Measurements from ENCODE around the gene GET3.
A peak's percentile ranks its signal among the peaks of the same experiment; 100 is the strongest.
"Not testable (repeated sequence)": the region's sequence is repeated elsewhere in the genome, so short reads cannot be mapped to it uniquely, and the experiment has no call there.

Gene GET3

DNA sequence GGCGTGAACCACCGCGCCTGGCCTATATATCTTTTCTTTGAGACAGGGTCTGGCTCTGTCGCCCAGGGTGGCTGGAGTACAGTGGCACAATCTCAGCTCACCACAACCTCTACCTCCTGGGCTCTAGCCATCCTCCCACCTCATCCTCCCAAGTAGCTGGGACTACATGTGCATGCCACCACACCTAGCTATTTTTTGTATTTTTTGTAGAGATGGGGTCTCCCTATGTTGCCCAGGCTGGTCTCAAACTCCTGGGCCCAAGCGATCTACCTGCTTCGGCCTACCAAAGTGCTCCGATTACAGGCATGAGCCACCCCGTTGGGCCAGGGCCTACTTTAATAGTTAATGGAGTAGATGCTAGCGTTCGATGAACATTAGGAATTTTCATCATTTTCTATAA is 17.0 kb upstream of the GET3 start:
- no peak for DNase-seq

DNA sequence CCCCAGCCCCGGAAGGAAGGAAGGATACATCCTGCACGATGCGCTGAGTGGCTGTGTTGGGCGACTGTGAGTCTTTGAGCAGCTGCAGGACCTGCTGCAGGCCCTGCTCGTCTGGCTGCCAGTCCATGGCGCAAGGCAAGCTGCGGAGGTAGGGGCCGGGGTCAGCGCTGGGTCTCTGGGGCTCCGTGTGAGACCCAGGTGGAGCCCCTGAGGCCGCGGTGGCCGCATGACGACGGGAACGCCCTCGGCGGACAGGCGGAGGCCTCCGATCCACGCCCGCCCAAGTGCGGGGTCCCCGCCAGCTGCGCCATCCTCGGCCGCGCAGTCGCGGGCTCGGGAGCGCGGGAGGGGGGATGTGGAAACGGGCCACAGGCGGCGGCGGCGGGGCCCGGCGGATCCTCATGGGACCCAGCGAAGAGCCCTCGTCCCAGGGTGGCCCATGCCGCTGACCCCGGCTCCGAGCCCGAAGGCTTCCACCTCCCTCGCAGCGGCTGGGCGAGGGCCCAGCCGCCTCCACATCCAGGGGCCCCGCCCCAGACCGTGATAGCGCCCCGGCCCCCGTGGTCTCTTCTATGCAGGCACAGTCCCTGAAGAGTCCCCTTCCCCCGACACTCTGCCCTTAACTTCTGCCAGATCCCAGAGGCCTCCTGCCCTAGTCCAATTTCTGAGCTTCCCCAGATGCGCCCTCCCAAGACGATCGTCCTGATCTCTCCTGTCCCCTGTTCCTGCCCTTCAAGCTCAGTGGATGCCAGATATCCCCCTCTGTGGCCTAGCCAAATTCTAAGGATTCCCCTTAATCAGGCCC is 16.2 kb upstream of the GET3 start:
- DNase-seq = peak; percentile 9 to 30

DNA sequence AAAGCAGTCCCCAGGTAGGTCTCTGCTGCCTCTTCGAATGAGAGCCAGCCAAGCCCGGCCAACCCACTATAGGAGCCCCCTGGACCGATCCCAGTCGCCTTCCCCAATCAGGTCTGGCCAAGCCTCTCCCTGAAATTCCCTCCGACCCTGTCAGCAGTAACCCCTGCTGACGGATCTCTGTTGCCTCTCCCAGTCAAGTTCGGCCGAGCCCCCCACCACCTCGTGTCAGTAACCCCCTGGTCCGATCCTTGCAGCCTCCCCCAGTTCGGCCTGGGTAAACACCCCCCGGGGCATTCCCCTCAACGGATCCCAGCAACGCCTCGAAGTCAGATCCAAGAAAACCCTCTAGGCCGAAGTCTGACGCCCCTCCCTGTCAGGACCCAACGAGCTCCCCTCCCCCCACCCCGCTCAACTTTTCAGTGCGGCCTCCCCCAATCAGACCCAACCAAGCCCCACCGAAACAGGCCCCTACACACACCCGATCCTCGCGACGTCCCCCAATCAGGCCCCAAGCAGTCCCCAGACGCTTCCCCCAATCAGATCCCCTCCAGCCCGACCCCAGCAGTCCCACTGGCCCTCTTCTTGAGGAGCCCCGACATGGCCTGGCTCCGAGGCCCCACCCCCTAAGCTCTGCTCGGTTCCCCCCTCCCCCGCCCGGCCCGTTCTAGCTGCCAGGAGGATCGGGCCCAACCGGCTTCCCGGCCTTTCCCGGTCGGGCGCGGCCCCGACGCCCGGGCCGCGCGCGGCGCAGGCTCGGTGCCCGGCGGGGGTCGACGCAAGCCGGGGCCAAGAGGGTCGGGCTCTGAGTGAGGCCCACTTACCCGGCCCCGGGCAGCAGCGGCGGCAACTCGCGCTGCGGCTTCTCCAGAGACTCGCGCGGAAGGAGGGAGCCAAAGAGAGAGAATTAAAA is 15.4 kb upstream of the GET3 start:
- DNase-seq = peak; percentile 40 to 42

DNA sequence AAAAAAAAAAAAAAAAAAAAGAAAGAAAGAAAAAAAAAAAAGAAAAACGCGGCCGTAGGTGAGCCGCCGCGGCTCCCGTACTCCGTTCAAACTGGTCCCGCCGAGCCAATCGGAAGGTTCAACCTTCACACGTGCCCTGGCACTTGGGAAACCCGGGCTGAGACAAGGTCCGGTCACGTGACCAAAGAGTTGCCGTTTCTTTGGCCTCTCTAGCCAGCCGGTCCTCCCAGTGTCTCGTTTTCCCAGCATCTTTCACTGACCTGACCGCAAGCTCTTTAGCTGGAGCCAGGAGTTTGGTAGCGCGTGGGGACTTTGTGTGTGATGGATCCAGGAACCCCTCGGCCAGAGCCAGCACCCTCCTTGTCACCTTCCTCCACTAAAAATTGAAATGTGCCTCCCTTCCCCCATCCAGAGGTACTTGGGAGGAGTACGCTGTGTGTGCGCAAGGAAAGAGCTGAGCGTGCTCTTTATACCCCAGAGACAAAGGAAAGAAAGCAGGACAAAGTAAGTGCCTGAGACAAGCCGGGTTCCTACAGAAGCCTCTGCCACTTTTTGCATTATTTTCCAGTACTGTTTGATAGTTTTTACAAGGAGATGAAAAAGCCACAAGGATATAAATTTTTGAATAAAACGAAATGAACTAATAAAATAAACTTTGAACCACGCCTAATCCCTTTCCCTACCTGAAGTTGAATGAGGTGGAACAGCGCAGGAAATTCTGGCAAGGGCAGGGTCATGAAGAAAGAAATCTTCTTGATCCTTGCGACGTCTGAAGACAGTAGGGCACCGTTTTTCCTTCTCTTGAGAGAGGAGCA is 14.5 kb upstream of the GET3 start:
- peak; percentile 97 to 99 for DNase-seq

DNA sequence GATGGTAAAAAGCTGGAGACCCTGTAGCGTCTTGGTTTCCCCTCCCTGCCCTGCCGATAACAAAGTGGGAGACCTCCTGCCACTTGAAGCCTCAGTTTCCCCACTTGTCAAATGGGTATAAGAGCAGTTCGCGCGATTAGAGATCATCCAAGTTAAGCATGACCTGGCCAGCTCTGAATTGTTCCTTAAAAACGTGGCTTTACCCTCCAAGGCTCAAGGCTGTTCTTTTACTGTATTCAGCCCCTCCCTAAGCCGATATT is 14.0 kb upstream of the GET3 start:
- DNase-seq = peak; percentile 20 to 36

DNA sequence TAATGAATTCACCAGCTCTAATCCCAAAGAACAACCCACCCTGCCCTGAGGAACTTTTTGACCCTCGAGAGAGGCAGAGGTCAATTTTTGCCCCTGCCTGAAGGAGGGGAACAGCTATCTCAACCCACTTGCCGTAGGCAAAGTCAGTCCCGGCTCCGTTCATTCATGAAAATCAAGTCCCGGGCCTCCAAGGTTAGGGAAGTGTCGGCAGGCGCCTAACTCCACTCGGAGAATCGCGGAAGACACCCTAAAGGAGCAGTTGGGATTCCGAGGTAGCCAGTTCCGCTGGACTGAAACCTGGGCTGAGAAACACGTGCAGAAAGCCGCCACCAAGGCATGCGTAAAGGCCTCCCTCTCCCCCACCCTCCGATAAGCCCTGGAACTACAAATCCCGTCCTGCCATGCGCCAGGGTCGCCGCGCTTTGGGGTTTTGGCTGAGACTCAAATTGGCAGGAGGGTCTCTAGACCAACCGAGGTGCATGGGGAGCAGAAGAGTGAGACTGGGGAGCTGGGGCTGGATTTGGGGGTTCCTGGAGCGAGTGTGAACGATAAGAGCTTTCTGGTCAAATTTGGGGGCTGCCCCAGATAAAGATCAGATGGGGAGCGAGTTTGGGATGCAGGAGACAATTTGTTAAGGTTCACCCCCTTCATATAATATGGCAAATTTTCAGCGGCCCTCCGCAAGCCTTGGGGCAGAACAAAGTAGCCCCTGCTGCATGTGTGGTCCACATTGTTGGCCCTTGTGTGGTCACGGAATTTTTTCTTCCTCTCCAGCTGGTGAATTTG is 13.5 kb upstream of the GET3 start, which contains the start of gene TNPO2:
Gene TNPO2, minus strand, starts transcription at position 292 of the 786 bp plus-strand sequence. CDS start 2,955 bp downstream, outside the sequence.
- peak; percentile 87 to 88 for DNase-seq

DNA sequence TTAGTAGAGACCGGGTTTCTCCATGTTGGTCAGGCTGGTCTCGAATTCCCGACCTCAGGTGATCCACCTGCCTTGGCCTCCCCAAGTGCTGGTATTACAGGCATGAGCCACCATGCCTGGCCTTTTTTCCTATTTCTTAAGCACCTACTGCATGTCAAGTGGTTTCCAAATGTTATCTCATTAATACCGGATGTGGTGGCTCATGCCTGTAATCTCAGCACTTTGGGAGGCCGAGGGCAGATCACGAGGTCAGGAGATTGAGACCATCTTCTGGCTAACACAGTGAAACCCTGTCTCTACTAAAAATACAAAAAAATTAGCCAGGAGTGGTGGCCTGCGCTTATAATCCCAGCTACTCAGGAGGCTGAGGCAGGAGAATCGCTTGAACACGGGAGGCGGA is 11.7 kb upstream of the GET3 start:
- DNase-seq = not testable (repeated sequence)

DNA sequence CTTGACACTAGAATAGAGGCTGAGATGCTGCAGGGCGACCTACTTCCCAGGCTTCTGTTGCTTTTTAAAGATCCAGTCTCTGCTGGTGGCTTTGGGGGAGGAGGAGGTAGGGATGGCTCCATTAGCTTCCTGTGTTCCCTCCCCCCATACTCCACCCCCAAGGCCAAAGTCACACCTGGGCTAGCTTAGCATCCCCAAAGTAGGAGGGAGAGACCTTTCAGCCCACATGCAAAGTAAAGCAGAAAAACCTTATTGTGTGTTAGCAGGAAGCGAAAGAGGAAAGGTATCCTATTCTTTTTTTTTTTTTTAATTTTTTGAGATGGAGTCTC is 10.3 kb upstream of the GET3 start:
- no peak for DNase-seq

DNA sequence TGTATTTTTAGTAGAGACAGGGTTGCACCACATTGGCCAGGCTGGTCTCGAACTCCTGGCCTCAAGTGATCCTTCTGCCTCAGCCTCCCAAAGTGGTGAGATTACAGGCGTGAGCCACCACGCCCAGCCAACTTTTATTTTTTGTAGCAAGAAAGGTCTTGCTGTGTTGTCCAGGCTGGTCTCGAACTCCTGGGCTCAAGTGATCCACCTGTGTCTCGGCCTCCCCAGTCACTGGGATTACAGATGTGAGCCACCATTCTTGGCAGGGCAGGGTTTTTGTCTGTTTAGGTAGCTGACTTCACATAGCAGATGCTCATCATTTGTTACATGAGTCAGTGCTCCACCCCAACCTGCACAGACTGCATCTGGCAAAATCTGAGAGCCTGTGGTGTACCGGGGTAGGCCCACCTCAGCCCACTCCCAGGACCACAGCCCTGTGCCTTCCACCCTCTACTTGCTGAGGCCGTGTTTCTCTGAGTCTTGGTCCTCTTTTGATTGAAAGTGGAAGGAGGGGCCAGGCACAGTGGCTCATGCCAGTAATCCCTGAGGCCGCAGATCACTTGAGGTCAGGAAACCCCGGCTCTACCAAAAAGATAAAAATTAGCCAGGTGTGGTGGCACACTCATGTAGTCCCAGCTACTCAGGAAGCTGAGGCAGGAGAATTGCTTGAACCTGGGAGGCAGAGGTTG is 9.4 kb upstream of the GET3 start:
- DNase-seq = no peak

DNA sequence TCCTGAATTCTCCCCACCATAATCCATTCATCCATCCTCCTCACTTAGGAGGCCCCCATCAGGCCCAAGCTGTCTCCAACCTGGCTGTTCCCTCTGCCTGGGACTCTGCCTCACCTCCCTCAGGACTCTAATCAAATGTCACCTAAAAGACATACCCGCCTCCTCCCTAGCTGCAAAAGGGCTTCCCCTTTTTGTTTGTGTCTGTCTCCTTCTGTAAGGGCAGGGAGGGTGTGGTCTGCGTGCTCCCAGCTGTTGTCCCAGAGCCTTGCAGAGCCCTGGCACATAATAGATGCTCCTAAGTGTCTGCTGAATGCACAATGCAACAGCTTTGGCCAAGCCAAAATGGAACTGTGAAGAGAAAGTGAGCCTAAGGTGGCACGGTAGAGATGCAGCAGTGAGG is 7.2 kb upstream of the GET3 start:
- DNase-seq = peak; percentile 44 to 49

DNA sequence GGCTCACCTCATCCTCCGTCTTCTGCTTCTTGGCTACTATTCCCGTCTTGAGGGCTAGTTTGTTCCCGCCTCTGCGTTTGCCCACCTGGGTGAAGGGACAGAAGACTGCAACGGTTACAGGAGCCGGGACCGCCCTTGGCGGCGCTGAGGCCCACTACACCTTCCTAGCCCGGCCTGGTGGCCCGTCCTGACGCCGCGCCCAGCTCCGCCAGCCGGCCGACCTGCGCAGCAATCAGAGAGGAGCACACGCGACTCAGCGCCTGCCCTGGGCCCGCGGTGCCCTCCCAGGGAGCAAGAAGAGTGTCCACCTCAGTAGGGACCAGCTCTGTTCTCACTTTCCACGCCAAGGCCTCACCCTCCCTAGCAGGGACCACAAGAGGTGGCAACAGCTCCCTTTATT is 6.0 kb upstream of the GET3 start:
- DNase-seq = no peak

DNA sequence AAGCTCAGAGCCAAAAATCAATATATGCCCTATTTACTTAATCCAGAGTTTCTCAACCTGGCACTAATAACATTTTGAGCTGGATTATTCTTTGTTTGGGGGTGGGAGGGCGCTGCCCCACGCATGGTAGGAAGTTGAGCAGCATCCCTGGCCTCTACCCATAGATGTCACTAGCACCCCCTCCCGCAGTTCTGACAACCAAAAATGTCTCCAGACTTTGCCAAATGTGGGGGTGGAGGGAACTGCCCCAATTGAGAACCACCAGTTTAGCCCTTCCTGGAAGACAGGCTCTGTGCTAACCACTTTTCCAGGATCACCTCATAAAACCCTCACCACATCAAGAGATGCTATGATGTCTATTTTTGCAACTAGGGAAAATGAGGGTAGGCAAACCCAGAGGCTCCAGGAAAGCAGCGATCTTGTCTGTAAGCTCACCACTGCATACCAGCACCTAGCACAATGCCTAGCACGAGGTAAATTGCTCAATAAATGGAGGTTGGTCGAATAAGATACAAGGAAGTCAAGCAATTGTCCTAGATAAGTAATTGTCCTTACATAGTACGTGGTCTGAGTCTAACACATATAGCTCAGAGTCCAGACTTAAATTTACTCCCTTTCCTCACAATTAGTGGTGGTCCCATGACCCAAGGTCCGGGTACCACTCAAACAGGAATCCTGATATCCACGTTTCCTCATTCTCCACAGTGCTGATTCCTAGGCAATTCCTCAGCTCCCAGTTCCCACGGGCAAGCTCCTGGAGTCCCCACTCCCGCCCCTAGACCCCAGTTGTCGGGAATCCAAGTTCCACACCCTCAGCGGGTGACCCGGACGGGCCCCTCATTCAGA is 3.7 kb upstream of the GET3 start:
- DNase-seq = peak; percentile 73 to 82

DNA sequence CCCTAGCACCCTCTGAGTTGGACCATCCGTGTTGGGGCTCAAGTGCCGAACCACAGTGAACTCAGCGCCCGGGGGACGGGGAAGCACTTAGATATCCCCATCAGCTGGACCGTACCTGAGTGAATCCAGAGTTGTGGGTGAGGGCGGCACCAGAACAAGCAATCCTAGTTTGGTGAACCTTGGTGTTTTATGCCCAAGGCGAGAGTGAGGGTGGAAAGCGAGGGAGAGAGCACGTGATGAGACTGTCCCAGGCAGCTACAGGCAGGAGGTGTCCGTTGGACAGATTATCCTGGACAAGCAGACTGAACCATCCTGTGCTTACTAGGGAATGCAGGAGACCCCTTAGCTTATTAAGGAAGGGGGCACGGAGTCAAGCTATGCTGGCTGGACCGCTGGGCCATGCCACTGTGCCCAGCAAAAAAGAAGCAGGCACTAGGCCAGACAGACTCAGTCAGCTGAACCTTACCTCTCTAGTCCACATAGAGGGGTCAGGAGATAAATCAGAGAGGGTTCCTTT is 596 bp downstream of the GET3 start:
- no peak for DNase-seq

DNA sequence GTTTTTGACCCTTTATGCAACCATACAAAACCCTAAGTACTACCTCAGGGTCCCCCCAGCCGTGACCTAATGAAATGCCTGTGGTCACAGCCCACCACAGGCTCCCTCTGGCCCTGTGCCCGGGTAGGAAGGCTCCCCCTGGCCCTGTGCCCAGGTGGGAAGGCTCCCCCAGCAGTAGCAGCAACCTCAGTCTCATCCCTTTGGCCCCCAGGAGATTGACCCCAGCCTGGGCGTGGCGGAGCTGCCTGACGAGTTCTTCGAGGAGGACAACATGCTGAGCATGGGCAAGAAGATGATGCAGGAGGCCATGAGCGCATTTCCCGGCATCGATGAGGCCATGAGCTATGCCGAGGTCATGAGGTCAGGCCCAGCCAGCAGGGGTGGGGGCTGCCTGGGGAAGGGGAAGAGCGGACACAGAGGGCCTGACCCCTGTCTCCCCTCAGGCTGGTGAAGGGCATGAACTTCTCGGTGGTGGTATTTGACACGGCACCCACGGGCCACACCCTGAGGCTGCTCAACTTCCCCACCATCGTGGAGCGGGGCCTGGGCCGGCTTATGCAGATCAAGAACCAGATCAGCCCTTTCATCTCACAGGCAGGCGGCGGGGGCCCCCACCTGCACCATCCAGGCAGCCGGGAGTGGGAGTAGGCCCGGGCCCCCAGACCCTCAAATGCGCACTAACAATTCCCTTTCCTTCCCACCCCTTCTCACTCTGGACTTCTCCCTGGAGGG is 8.0 kb downstream of the GET3 start:
- no peak for DNase-seq

DNA sequence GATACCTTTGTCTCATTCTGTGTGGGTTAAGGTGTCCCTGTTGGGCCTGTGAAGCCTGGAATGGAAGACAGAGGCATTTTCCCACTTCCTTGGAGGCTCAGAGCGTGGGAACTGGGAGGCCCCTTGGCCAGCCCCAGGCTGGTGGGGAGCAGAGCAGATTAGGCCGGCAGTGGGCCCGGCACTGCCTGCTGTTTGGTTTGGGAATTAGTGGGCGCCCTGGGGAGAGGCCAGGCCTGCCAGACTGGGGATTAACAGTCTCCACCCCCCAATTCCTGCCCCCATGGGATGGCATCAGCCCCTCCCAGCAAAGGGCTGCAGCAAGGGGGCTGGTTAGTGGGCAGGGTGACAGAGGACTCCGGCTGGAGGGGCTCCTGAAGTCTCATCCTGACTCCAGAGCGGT is 11.2 kb downstream of the GET3 start:
- no peak for DNase-seq

DNA sequence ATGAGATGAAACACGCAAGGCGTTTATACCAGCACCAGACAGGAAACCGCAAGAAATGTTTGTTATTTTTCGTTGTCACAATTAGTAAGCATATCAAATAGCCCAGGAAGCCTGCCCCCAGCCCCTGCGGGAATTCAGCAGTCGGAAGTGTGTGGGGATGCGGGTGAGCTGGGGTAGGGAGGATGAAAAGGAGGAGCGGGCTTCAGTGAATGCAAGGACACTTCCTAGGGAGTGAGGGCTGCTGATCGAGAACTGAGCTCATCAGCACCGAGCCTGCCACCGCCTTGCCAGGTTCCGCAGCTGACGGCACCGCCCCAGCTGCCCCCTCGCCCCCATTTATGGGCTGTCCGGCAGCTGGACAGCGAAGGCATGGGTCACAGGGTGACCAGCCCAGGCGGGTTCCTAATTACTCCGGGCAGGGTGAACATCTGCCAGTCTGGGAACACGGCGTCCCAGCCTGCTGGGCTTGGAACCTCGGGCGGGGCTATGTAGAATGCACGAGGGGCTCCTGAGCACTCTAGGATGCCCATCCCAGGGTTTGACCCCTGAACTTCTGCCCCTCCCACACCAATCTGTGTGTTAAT is 12.7 kb downstream of the GET3 start:
- peak in 1 of 2 experiments; percentile 35 for DNase-seq

DNA sequence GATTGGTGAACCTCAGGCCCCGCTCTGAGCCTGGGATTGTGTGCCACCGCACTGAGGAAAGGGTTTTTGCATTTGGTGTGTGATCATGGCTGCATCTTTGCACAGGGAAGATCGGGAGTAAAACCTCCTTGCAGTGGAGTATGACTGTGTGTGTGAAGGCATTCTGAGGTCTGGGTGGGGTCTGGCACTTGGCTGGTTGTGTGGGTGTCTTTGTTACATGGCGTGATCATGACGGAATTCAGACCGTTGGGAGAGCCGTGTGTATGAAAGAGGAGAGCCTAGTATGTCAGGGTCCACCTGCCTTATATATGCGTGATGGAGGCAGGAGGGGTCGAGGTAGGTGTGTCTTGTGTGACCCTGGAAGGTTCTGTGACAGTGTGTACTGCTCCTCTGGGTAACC is 13.6 kb downstream of the GET3 start:
- no peak for DNase-seq

DNA sequence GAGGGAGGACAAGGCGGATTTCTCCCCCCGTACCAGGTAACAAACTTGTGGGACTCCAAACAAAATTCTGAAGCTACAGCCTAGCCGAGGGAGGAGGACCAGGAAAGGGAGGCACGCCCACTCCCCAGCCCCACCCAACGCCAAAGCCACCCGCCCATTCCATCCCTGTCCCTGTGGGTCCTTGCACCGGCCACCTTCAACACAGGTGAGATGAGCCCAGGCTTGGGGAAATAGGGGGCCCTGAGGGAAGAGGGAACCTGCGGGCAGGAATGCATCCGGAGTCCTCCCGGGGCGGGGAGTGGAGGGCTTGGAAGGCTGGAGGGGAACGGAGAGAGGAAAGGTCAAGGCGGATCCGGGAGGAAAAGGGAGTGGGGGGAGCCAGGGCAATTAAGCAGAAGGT is 14.3 kb downstream of the GET3 start, which contains the start of gene BEST2:
Gene BEST2, plus strand, starts transcription at position 157 of the 400 bp plus-strand sequence. CDS start 802 bp downstream, outside the sequence.
- no peak for DNase-seq

DNA sequence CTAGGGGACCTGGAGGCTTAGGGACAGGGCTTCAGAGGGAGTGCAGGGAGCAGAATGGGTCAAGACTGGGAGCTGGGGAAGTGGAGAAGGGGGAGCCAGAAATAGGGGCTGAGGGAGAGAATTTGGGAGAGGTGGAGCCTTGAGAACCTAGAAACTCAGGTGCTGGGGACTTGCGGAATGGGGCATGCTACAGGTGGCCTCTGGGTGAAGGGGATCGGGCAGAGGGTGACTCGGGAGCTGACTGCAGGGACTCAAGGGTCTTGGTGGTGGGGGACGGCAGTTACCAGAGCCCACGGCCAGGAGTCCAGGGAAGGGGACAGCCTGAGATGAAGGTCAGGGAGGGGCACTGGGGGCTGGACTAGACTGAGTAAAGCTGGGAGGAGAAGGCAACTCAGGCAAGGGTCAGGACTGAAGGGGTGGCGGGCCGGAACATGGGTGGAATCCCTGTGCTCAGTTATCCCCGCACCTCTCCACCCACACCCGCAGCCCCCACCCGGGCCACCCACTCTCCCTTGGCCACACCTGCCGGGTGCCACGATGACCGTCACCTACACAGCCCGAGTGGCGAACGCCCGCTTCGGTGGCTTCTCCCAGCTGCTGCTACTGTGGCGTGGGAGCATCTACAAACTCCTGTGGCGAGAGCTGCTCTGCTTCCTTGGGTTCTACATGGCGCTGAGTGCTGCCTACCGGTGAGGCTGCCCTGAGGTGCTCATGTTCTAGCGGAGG is 14.9 kb downstream of the GET3 start:
- DNase-seq = no peak

All from Kasumi-1 (cell line).